RPMI8226 (cell line): ENCODE results near the gene FARS2.
A peak's percentile ranks its signal among the peaks of the same experiment; 100 is the strongest.

Experiments
- DNase-seq: peaks from one replicate; pipeline ENCODE4 v3.0.0-alpha.2; 2015

Gene FARS2

GRCh38 chr6:5331845-5332442, 70.6 kb downstream of the FARS2 start:
- no peak for DNase-seq

- DNase-seq = no peak
Observed at GRCh38 chr6:5333658-5334057, 72.3 kb downstream of the FARS2 start.

DNA sequence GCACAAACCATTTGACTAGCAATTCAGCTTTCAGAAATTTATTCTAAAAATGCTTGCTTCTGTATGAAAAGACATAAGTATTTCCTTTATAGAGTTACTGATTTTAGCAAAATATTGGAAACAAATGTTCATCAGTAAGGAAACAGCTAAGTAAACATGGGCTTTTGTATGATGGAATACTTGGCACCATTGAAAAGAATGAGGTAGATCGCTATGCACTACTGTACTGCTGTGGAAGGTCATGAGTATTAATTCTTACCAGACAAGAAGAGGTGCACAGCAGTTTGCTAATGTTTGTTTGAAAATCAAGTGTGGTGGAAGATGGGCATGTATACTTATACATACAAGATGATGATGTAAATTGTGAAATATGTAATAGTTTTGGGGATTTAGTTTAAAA, 73.0 kb downstream of the FARS2 start:
- DNase-seq = no peak

GRCh38 chr6:5335020-5335419, 73.7 kb downstream of the FARS2 start:
- no peak for DNase-seq

- peak; percentile 36 for DNase-seq
Observed at GRCh38 chr6:5337573-5337972, 76.3 kb downstream of the FARS2 start.

GRCh38 chr6:5338177-5338960, 77.1 kb downstream of the FARS2 start:
- DNase-seq = peak; percentile 63

DNA sequence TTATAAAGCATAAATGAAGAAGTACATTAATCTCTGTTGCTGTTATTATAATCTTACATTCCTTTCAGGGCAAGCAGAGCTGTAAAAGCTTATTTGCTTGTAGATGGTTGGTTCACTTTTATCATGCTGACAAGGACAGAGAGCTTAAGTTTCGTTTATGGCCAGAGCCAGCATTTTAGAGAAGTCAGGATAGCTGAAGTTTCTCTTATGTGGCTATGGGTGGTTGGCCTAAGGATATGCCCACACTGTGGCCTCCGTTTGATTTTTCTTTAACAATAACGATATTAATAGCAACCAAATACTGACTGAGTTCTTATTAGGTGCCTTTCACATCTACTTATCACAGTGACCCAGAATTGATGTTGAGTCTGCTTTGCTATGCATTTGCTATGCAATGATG, 78.5 kb downstream of the FARS2 start:
- DNase-seq = peak; percentile 58

DNA sequence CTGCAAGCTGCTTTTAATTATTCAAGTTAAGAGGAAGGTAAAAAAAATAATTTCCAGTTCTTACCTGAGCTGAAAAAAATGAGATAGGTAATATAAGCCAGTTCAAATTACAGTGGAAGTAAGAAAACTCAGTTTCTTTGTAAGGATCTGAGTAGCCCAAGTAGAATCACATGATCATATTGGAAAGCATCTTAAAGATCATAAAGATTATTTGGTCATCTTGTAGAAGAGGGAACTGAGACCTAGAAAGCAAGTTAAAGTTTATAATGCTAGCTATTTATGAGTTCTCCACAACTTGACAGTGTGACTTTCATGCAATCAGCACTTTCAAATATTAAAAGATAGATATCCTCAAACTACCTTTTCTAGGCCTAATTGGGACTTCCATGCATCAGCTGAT, 80.5 kb downstream of the FARS2 start:
- DNase-seq = peak; percentile 16

- no peak for DNase-seq
Observed at GRCh38 chr6:5343998-5344397, 82.7 kb downstream of the FARS2 start.

DNA sequence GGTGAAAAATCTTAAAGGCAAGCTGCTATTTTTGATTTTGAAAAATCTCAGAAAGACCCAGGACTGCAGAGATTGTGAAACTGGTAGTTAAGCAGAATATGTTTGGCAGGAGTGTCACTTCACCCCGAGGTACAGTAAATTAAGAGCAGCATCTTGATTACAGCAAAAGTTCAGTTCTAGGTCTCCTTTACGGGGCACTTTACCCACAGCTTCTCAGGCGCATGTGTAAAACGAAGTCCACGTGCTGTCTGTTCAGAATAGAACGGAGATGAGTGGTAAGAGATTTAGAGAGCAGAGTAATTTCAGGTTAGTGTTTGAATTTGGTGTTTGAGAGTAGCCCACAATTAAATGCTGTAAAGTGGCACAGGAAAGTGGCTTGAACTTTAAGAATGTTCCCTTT, 84.0 kb downstream of the FARS2 start:
- DNase-seq = peak; percentile 68

- DNase-seq = no peak
Observed at GRCh38 chr6:5351552-5352210, 90.4 kb downstream of the FARS2 start.

- no peak for DNase-seq
Observed at GRCh38 chr6:5353971-5354370, 92.7 kb downstream of the FARS2 start.

DNA sequence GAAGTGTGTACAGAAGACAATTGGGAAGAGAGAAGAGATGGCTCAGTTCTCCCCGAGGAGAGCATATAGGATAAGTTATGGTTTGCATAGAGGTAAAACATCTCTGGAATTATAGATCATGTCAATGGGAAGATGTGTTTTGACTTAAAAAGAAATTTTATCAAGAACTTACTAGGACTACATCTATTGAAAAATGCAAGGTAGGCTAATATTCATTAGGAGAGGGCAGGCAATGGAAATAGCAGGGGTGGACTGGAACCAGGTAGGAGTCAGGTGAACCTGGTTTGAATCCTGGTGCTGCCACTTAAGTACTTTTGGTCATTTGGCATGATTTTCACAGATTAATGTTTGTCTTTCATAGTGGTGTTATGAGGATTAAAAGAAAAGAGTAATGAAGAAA, 96.2 kb downstream of the FARS2 start:
- no peak for DNase-seq

DNA sequence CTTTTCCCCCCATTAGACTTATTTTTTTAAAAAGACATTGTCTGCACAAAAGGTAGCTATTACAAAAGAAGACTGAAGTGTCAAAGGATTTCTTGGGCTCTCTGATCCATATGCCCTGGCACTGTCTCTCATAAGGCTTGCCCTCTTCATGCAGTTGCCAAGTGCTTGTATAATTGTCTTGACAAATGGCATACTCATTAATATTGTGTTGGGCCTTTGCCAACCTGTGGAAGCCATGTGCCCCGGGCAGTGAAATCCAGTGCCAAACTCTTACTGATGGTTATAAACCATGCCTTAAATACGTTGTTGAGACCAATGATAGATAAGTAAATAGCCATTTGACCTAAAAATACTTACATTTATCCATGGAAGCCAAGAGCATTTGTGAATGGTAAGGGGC, 98.1 kb downstream of the FARS2 start:
- DNase-seq = no peak

DNA sequence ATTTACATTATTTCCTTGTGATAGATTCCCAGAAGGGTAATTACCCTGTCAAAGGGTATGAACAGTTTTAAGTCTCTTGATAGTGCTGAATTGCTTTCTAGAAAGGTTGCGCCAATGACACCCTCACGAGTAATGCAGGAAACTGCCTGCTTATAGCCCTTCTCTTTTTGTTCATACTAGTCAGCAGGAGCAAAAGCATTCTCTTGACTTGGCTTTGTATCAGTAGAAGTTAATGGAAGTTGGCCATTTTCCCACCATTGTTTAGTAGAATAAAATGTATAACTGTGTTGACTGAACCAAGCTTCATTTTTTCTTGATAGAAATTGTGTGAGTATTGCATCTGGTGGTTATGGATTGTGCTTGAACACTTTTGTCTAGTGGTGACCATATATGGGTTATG, 100.1 kb downstream of the FARS2 start:
- DNase-seq = no peak

DNA sequence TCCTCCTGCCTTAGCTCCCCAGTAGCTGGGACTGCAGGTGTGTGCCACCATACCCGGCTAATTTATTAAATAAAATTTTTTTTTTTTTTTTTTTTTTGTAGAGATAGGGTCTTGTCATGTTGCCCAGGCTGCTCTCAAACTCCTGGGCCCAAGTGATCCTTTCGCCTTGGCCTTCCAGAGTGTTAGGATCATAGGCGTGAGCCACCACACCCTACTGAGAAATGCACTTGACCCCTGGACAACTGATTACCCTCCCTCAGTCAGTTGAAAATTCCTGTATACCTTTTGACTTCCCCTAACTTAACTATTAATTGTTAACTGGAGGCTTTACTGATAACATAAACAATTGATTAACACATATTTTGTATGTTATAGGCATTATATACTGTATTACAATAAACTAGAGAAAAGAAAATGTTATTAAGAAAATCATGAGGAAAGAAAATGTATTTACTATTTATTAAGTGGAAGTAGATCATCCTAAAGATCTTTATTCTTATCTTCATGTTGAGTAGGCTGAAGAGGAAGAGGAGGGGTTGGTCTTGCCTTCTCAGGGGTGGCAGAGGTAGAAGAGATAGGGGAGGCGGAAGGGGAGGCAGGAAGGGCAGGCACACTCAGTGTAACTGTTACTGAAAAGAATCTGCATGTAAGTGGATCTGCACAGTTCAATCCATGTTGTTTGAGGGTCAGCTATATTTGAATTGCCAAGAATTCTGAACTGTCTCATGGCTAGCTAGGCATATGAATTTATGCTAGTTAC, 104.3 kb downstream of the FARS2 start:
- no peak for DNase-seq

DNA sequence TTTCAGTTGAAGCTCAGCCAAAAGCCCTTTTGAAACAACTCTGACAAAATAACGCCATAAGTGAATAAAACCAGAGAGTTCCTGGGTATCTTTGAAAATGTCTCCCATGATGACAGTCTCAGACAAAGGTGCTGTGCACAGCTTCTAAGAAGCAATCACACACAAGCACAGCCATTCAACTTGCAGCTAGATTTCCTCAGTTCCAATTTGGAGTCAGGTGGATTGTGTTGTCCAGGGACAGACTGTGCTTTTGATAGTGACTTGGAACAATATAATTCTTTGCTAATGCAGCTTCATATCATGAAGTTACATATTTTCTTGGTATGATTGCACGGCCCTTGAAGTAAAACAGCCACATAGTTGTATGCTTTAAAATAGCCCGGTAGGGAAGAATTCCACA, 105.6 kb downstream of the FARS2 start:
- no peak for DNase-seq

DNA sequence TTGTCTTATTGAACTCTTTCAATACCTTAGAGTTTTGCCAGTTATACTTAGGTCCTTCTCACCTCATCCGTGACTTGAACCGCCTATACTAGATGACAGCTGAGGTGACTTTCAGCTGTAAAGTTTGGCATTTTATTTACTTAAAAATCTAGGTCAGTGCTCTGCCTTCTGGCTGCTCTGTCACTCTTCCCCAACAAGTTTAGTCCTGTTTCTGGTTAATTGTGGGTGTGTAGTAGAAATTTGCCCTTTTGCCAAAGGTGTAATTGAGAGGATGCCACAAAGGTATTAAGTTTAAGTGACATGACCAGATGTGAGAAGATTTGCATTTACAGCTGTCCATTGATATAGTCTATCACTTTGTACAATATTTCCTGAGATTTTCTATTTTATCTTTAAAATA, 106.2 kb downstream of the FARS2 start:
- no peak for DNase-seq

DNA sequence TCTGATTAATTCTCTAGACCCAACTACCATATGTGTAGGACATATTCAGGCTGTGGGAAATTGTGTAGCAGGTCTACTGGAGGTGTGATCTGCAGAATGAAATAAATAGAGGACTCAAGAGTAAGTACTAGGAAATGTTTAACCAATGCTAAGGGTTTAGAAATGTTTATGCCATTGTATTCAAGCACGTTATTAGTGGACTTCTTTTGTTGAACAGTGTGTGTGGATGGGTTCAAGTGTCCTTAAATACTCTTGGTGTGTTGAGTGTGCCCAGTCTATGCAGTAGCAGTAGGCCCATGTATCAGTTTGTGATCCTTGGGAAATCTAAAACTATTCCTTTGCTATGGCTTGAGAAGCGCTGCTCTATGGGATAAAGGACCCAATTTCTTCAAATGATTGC, 112.1 kb downstream of the FARS2 start:
- DNase-seq = no peak

DNA sequence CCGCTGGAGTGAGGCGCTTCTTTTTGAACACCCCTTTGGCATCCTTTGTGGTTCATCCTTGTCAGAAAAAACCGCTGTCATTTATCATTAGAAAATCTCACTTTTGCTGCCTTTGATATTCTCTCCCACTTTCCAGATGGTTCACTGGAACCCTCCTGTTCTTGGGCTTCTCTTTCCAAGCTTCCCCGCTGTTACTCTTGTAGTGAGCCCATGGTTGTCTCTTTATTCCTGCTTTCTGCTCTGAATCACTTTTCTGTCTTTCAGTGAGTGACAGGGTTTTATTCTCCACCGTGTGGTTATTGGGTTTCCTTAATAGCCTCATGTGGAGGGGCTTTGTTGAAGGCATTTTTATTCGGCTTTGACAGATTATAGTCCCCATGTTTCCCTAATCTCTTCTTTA, 117.0 kb downstream of the FARS2 start:
- DNase-seq = no peak

GRCh38 chr6:5379647-5380242, 118.4 kb downstream of the FARS2 start:
- peak; percentile 84 for DNase-seq

GRCh38 chr6:5383856-5384255, 122.5 kb downstream of the FARS2 start:
- no peak for DNase-seq

DNA sequence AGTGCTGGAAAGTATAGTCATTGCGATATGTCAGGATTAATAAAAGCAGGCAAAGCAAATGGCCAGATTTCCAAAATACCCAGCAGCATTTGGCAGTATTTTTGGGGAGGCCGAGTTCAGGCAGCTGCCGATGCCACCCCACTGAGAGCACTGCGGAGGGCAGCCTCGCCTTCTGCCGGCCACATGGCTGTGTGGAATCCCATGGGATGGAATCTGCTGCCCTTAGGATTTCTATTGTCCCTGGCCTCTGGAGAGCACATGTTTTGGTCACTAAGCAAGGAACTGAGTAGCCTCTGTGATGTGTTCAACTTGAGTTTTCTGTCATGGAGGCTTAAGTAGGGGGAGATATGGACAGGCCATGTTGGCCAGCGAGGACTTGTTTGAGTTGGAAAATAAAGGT, 123.0 kb downstream of the FARS2 start:
- DNase-seq = no peak
